K562 (cell line): ENCODE measurements around the gene KCNK6. TPM values are rescaled to one million over a fixed set of nuclear protein-coding genes. Genes with fewer than 3 reads are reported as not detected.

ENCODE experiments used
- ASH1L ChIP-seq: fragments of 450-650 bp; IDR thresholded peaks from 2 replicates; pipeline ENCODE4 v1.6.1; 2018; ENCODE audit warnings: borderline replicate concordance, mild to moderate bottlenecking, low read depth; ENCODE audit not compliant: partially characterized antibody
- CREB1 ChIP-seq, 2 experiments: sonication (generic) in 1 of 2; formaldehyde crosslinking in 1 of 2; IDR thresholded peaks; 2 replicates each; pipeline versions ENCODE4 v1.6.1 to v1.8.0; 2012 to 2022; ENCODE audit warnings: inconsistent platforms in 1 of 2, mild to moderate bottlenecking in 1 of 2, missing genetic modification reagents in 1 of 2, moderate library complexity in 1 of 2
- CSDE1 ChIP-seq, 2 experiments: fragments of 450-650 bp; IDR thresholded peaks; 2 replicates each; pipeline ENCODE4 v1.6.1; 2016; ENCODE audit warnings: mild to moderate bottlenecking in 1 of 2
- ELF1 ChIP-seq: fragments of 200-800 bp; sonication (Bioruptor generic); IDR thresholded peaks from 2 replicates; pipeline ENCODE4 v1.6.1; 2016; ENCODE audit warnings: missing genetic modification characterization, missing compliant biosample characterization
- ILK ChIP-seq: fragments of 450-650 bp; IDR thresholded peaks from 2 replicates; pipeline ENCODE4 v1.6.1; 2016; ENCODE audit warnings: missing genetic modification characterization, low read depth, mild to moderate bottlenecking, missing compliant biosample characterization, moderate library complexity, borderline replicate concordance
- KAT7 ChIP-seq: sonication (generic); formaldehyde crosslinking; IDR thresholded peaks from 2 replicates; pipeline ENCODE4 v1.8.0; 2022; ENCODE audit warnings: missing genetic modification reagents, mild to moderate bottlenecking, borderline replicate concordance
- MYC ChIP-seq, 2 experiments: fragments of 250-450 bp in 1 of 2; sonication (Bioruptor Pico) in 1 of 2; IDR thresholded peaks; 2 replicates each; pipeline versions ENCODE4 v1.5.1 to v1.6.1; 2012 to 2021; ENCODE audit warnings: low read depth in 2 of 2, borderline replicate concordance in 1 of 2, improper control_type of control experiment in 1 of 2, low read length in 1 of 2, mild to moderate bottlenecking in 1 of 2, moderate library complexity in 1 of 2
- PHTF2 ChIP-seq: fragments of 250-450 bp; sonication (Bioruptor Pico); IDR thresholded peaks from 2 replicates; pipeline ENCODE4 v1.5.0; 2021; ENCODE audit warnings: mild to moderate bottlenecking
- SUPT5H ChIP-seq: fragments of 450-650 bp; IDR thresholded peaks from 2 replicates; pipeline ENCODE4 v1.6.1; 2016
- TAF7 ChIP-seq: fragments of 450-650 bp; IDR thresholded peaks from 2 replicates; pipeline ENCODE4 v1.6.1; 2016; ENCODE audit warnings: missing genetic modification characterization, missing compliant biosample characterization
- ZFX ChIP-seq: sonication (generic); formaldehyde crosslinking; IDR thresholded peaks from 2 replicates; pipeline ENCODE4 v1.8.0; 2022; ENCODE audit warnings: mild to moderate bottlenecking, missing genetic modification reagents, moderate library complexity
- ZNF140 ChIP-seq: fragments of 250-450 bp; sonication (Bioruptor Pico); IDR thresholded peaks from 2 replicates; pipeline ENCODE4 v1.8.0; 2021; ENCODE audit warnings: moderate library complexity, mild to moderate bottlenecking, inconsistent platforms
- ZNF24 ChIP-seq: fragments of 450-650 bp; IDR thresholded peaks from 2 replicates; pipeline ENCODE4 v1.6.1; 2016
- ZNF263 ChIP-seq: sonication (generic); formaldehyde crosslinking; IDR thresholded peaks from 2 replicates; pipeline ENCODE4 v1.8.0; 2022; ENCODE audit warnings: mild to moderate bottlenecking, missing genetic modification reagents, borderline replicate concordance
- polyA plus RNA-seq, 8 experiments: library from polyadenylated mRNA; depleted of rRNA in 4 of 8; stranded (reverse) in 5 of 8; unstranded in 3 of 8; fragments of >200 nt; fragmentation: Nextera tagmentation in 2 of 8; fragmentation: Illumina TruSeq in 1 of 8; extraction: Ambion mirVana in 2 of 8; extraction: Trizol in 1 of 8; gene quantifications; 2 replicates each; pipeline versions ENCODE4 v1.2.1 to v1.2.3, GENCODE V29; 2011 to 2014; ENCODE audit warnings: inconsistent platforms in 1 of 8, missing spikeins in 1 of 8
- total RNA-seq, 7 experiments: library from RNA; depleted of rRNA in 6 of 7; stranded (reverse); fragments of >200 nt in 6 of 7; fragmentation: Illumina TruSeq in 2 of 7; extraction: Trizol in 2 of 7; gene quantifications; 2 replicates each; pipeline versions ENCODE4 v1.2.1 to v1.2.3, GENCODE V29; 2011 to 2021; ENCODE audit warnings: low replicate concordance in 1 of 7
- TF ChIP-seq, protein P1 (sequence below), 2 experiments: IDR thresholded peaks; 2 replicates each; pipeline ENCODE4 v1.6.1; 2012; ENCODE audit warnings: improper control_type of control experiment in 2 of 2, low read depth in 2 of 2, low read length in 2 of 2, borderline replicate concordance in 1 of 2
- TF ChIP-seq, protein P2 (sequence below): fragments of 250-450 bp; sonication (Bioruptor Pico); IDR thresholded peaks from 2 replicates; pipeline ENCODE4 v1.5.0; 2021
- TF ChIP-seq, protein P3 (sequence below): sonication (generic); formaldehyde crosslinking; IDR thresholded peaks from 2 replicates; pipeline ENCODE4 v1.8.1; 2023; ENCODE audit warnings: mild to moderate bottlenecking, missing genetic modification reagents
- TF ChIP-seq, protein P4 (sequence below), 3 experiments: IDR thresholded peaks in 2 of 3; conservative IDR thresholded peaks in 1 of 3; 2 replicates each; pipeline ENCODE4 v1.5.1; 2011 to 2012; ENCODE audit warnings: low read length in 3 of 3, mild to moderate bottlenecking in 3 of 3, control low read depth in 2 of 3, improper control_type of control experiment in 1 of 3, inconsistent platforms in 1 of 3, low read depth in 1 of 3, mixed read lengths in 1 of 3, moderate library complexity in 1 of 3; ENCODE audit not compliant: insufficient read depth in 2 of 3

Gene KCNK6
- total and polyA plus RNA-seq, 9 of the 15 experiments (the other 6 are each of a cell fraction or from before 2014, with no cell fraction given): 0.05 to 0.42 (median 0.15) TPM

DNA sequence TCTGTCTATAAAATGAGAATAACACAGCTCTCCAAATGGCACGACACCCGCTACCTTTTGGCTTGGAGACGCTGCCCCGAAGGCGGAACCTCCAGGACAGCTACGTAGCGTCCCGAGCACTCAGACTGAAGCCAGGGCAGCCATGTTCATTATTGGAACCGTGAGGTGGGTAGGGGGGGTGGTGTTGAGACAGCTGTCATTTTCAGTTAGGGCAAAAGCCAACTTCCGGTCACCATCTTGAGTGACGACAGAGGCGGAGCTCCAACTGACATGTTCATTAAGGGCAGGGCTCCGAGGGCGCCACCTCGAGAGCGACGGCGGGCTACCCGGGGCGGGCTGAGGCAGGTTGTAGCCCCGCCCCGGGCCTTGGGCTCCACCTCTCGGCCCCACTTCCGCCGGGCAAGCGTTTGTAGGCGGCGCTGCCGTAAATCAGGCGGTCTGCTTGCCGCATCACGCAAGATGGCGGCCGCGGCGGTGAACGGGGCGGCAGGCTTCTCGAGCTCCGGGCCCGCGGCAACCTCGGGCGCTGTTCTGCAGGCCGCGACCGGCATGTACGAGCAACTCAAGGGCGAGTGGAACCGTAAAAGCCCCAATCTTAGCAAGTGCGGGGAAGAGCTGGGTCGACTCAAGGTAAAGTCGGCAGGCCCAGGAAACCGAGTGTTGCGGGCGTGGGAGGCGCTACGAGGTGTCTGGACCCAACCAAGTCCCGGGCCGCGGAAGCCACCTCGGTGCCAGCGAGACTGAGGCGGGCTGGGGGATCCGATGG lies 54.9 kb downstream of the KCNK6 start, which contains the start of gene PSMD8 (continued):
- TF ChIP-seq, protein P1, sequence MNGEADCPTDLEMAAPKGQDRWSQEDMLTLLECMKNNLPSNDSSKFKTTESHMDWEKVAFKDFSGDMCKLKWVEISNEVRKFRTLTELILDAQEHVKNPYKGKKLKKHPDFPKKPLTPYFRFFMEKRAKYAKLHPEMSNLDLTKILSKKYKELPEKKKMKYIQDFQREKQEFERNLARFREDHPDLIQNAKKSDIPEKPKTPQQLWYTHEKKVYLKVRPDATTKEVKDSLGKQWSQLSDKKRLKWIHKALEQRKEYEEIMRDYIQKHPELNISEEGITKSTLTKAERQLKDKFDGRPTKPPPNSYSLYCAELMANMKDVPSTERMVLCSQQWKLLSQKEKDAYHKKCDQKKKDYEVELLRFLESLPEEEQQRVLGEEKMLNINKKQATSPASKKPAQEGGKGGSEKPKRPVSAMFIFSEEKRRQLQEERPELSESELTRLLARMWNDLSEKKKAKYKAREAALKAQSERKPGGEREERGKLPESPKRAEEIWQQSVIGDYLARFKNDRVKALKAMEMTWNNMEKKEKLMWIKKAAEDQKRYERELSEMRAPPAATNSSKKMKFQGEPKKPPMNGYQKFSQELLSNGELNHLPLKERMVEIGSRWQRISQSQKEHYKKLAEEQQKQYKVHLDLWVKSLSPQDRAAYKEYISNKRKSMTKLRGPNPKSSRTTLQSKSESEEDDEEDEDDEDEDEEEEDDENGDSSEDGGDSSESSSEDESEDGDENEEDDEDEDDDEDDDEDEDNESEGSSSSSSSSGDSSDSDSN (IDR thresholded peaks at IDR 0.05; ENCODE audit: borderline replicate concordance in 1 of 2, low read depth in 2 of 2, low read length in 2 of 2): peak; percentile 51 to 82; a peak in 1 of 4 replicates
- TF ChIP-seq ILK (no peak), ZNF263 (CRISPR knock-in tag) (peak; percentile 41; the same call in 1 of the 2 replicates), ZNF24 (0 out of 2 replicates have a peak, but pooled peaks have one; percentile 23), CREB1 (IDR thresholded peaks at IDR 0.05) (peak; percentile 87), CREB1 (CRISPR knock-in tag; IDR thresholded peaks at IDR 0.05) (peak; percentile 92), SUPT5H (peak; percentile 99), TAF7 (peak; percentile 99), ELF1 (peak; percentile 93), ZNF140 (CRISPR knock-in tag) (no peak), ASH1L (peak; percentile 29), ZFX (CRISPR knock-in tag) (peak; percentile 98), PHTF2 (CRISPR knock-in tag) (no peak), KAT7 (peak; percentile 99), MYC (IDR thresholded peaks at IDR 0.05; ENCODE audit: low read depth, low read length) (peak; percentile 71), MYC (CRISPR knock-in tag; IDR thresholded peaks at IDR 0.05; ENCODE audit: borderline replicate concordance, low read depth) (no peak; the same call in 1 of the 2 replicates), CSDE1 (IDR thresholded peaks at IDR 0.05) (peak; percentile 78 to 87; a peak in 2 of 4 replicates)
- TF ChIP-seq, protein P2, sequence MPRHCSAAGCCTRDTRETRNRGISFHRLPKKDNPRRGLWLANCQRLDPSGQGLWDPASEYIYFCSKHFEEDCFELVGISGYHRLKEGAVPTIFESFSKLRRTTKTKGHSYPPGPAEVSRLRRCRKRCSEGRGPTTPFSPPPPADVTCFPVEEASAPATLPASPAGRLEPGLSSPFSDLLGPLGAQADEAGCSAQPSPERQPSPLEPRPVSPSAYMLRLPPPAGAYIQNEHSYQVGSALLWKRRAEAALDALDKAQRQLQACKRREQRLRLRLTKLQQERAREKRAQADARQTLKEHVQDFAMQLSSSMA (CRISPR knock-in tag): 0 out of 2 replicates have a peak, but pooled peaks have one; percentile 74
- TF ChIP-seq, protein P3, sequence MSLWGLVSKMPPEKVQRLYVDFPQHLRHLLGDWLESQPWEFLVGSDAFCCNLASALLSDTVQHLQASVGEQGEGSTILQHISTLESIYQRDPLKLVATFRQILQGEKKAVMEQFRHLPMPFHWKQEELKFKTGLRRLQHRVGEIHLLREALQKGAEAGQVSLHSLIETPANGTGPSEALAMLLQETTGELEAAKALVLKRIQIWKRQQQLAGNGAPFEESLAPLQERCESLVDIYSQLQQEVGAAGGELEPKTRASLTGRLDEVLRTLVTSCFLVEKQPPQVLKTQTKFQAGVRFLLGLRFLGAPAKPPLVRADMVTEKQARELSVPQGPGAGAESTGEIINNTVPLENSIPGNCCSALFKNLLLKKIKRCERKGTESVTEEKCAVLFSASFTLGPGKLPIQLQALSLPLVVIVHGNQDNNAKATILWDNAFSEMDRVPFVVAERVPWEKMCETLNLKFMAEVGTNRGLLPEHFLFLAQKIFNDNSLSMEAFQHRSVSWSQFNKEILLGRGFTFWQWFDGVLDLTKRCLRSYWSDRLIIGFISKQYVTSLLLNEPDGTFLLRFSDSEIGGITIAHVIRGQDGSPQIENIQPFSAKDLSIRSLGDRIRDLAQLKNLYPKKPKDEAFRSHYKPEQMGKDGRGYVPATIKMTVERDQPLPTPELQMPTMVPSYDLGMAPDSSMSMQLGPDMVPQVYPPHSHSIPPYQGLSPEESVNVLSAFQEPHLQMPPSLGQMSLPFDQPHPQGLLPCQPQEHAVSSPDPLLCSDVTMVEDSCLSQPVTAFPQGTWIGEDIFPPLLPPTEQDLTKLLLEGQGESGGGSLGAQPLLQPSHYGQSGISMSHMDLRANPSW (CRISPR knock-in tag): 0 out of 2 replicates have a peak, but pooled peaks have one; percentile 90
- TF ChIP-seq, protein P4, sequence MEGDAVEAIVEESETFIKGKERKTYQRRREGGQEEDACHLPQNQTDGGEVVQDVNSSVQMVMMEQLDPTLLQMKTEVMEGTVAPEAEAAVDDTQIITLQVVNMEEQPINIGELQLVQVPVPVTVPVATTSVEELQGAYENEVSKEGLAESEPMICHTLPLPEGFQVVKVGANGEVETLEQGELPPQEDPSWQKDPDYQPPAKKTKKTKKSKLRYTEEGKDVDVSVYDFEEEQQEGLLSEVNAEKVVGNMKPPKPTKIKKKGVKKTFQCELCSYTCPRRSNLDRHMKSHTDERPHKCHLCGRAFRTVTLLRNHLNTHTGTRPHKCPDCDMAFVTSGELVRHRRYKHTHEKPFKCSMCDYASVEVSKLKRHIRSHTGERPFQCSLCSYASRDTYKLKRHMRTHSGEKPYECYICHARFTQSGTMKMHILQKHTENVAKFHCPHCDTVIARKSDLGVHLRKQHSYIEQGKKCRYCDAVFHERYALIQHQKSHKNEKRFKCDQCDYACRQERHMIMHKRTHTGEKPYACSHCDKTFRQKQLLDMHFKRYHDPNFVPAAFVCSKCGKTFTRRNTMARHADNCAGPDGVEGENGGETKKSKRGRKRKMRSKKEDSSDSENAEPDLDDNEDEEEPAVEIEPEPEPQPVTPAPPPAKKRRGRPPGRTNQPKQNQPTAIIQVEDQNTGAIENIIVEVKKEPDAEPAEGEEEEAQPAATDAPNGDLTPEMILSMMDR (IDR thresholded peaks at IDR 0.05 in 2 of 3, conservative IDR thresholded peaks at IDR 0.05 in 1 of 3; ENCODE audit: insufficient read depth in 2 of 3, low read depth in 1 of 3, low read length in 3 of 3): peak; percentile 45 to 59 (median 56); a peak in 5 of 6 replicates
